GM13976 (cell line): ENCODE results near the gene BICC1.

Experiments used
- DNase-seq: peaks from one replicate; pipeline ENCODE4 v3.0.0; 2012; ENCODE audit warnings: low spot score
- in situ Hi-C: fragments of 300-500 bp; cut with MboI; formaldehyde crosslinking; loops from one replicate; pipeline ENCODE4 v1.12.0; 2022; ENCODE audit warnings: low sequenced_read_pairs, mixed read lengths, inconsistent platforms; ENCODE audit not compliant: unreplicated experiment
- TF ChIP-seq, protein P1 (sequence below): IDR thresholded peaks from 2 replicates; pipeline ENCODE4 v1.5.1; 2012; ENCODE audit warnings: borderline replicate concordance, mild to moderate bottlenecking; ENCODE audit not compliant: insufficient read depth; ENCODE audit errors: extremely low read depth, missing control alignments, control extremely low read depth

The BICC1 gene

DNA sequence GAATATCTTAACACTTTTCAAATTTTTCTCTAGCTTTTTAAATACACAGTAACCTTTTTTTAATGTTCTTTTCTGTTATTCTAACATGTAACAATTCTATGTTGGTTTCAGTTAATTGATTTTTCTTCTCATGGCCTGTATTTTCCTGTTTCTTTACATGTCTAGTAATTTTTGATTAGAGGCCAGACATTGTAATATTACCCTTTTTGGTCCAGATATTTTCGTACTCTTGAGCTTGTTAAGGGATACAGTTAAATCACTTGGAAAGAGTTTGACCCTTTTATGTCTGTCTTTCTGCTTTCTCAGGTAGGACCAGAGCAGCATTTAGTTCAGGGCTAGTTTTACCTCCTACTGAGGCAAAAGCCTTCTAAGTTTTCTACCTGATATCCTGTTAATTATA, 45.0 kb downstream of the BICC1 start:
- DNase-seq = no peak
- in situ Hi-C loops = no loop called here
- TF ChIP-seq, protein P1, sequence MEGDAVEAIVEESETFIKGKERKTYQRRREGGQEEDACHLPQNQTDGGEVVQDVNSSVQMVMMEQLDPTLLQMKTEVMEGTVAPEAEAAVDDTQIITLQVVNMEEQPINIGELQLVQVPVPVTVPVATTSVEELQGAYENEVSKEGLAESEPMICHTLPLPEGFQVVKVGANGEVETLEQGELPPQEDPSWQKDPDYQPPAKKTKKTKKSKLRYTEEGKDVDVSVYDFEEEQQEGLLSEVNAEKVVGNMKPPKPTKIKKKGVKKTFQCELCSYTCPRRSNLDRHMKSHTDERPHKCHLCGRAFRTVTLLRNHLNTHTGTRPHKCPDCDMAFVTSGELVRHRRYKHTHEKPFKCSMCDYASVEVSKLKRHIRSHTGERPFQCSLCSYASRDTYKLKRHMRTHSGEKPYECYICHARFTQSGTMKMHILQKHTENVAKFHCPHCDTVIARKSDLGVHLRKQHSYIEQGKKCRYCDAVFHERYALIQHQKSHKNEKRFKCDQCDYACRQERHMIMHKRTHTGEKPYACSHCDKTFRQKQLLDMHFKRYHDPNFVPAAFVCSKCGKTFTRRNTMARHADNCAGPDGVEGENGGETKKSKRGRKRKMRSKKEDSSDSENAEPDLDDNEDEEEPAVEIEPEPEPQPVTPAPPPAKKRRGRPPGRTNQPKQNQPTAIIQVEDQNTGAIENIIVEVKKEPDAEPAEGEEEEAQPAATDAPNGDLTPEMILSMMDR = no peak

GRCh38 chr10:58560068-58560467, 47.4 kb downstream of the BICC1 start:
- in situ Hi-C loops = no loop called here
- TF ChIP-seq, protein P1 = no peak
- no peak for DNase-seq

DNA sequence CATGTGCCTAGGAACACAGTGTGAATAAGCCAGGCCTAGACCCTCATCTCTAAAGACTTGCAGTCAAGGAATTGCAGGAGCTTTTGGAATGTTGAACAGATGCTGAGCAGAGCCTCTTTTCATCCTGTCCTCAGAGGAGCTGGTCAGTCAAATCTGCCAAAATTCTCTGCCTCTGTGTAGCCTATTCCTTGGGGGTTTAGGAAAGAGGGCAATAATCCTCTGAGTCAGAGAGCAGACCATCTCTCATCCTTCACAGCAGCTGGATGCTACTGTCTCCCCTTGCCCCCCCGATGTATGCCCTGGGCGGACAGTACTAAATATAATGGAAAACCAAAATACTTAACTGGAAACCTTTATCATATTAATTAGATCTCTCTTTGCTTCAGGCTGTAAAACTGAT, 52.6 kb downstream of the BICC1 start:
- TF ChIP-seq, protein P1 = no peak
- in situ Hi-C loops = no loop called here
- DNase-seq = no peak

DNA sequence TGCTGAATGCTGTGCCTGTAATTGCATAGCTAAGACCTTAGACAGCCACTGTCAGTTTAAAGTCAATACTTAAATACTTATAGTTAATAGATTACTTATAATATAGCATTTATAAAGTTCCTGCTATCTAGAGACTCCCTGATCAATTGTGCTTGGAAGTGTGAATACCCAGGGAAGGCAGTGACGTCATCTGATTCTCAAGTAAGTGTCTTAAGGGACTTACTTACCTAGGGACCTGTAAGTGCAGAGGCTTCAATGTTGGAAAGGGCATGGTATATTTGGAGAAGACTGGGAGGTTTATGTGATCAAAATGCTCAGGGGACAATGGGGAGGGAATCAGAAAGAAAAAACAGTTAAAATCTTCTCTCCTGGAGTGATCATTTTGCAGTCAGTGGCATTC, 55.0 kb downstream of the BICC1 start:
- in situ Hi-C loops = no loop called here
- TF ChIP-seq, protein P1 = no peak
- DNase-seq = no peak

DNA sequence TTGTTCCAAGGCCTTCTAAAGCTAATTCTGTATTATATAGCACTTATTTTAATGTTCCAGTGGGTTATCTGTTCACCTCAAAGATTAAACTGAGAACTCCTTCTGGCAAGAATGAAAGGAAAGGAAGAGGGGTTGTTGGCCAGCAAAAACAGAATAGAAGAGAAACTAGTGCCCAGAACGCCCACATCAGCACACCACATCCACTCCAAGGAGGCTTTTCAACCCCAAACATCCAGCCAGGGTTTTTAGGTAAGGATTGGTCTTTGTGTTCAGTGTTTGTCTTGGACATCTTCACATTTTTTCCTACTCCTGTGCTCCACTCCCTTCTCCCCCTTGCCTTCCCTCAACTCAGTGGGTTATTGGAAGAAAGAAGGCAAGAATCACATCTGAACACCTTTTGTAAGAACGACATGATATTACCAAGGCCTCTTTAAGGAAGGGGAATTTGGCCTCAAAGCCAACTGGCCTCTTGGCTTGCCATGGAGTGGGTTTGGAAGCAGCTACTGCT, 55.8 kb downstream of the BICC1 start:
- TF ChIP-seq, protein P1 = no peak
- DNase-seq = no peak
- in situ Hi-C loops = no loop called here

DNA sequence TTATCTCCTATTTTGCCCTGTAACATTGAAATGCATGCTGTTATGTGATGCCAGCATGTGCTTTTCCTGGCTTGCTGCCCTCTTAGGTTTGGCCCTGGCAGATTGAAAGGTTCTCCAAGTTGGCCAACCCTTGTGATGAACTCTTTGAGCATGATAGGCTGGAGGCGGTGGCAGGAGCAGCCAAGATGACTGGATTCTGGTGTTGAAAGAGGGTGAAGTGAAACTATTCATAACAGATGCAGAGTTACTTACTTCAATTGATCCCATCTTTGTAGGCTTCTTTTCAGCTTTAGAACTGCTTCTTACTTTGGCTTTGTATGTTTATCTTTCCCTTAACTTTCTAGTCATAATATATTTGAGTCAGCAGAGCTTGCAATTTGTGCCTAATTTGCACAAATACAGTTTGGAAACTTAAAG, 57.6 kb downstream of the BICC1 start:
- DNase-seq = no peak
- TF ChIP-seq, protein P1 = no peak
- in situ Hi-C loops = no loop called here

- TF ChIP-seq, protein P1 = no peak
- no peak for DNase-seq
- in situ Hi-C loops = no loop called here
Measured at GRCh38 chr10:58570979-58571378, 58.3 kb downstream of the BICC1 start.
